HCT116 (cell line): ENCODE measurements around the gene ACOT8. TPM values are rescaled to one million over a fixed set of nuclear protein-coding genes. Genes with fewer than 3 reads are reported as not detected.

Experiments
- ATAC-seq: fragments of 200-7000 bp; cut with Tn5 transposase; 2 replicates; pipeline ENCODE4 v1.9.1; 2020; ENCODE audit warnings: mild to moderate bottlenecking, moderate library complexity
- BruUV-seq: library from RNA; stranded (reverse); fragments of 400-500 nt; replicated peaks from 2 replicates; lab custom pipeline; 2021; lab: Mats Ljungman, UMichigan
- CTCF ChIA-PET: fragments of 300-600 bp; sonication (Branson Sonifier 250); formaldehyde crosslinking; loops from one replicate; lab custom pipeline; 2021; ENCODE audit warnings: antibody characterized with exemption; lab: Charles Lee
- POLR2A ChIA-PET: fragments of 300-600, 350-600 bp; sonication (Branson Sonifier 250); formaldehyde crosslinking; loops from one replicate; lab custom pipeline; 2021; ENCODE audit warnings: antibody characterized with exemption; lab: Charles Lee
- RAD21 ChIA-PET, 2 experiments: fragments of 300-600 bp; sonication (Branson Sonifier 250); formaldehyde crosslinking; loops; one replicate each; lab custom pipeline; 2023; ENCODE audit warnings: low total read pairs in 2 of 2; ENCODE audit not compliant: uncharacterized antibody in 2 of 2, unreplicated experiment in 2 of 2, low non-redundant PET in 1 of 2; lab: Charles Lee
- DNase-seq: peaks from one replicate; pipeline ENCODE4 v3.0.0-alpha.2; 2010; ENCODE audit warnings: low read depth, low spot score
- H2AFZ ChIP-seq: fragments of 200-600 bp; shearing (Covaris generic), sonication (generic); 2 replicates; pipeline ENCODE4 v1.6.1; 2017; ENCODE audit warnings: low read depth, mixed run types, mixed read lengths, antibody characterized with exemption, low read length; ENCODE audit not compliant: poor library complexity, severe bottlenecking
- H3K27ac ChIP-seq: 2 replicates; pipeline ENCODE4 v1.5.1; 2012; ENCODE audit warnings: low read depth, low read length
- H3K27me3 ChIP-seq: fragments of 200-600 bp; sonication (generic); 2 replicates; pipeline ENCODE4 v1.6.1; 2016; ENCODE audit warnings: mixed run types, low read length, mixed read lengths; ENCODE audit not compliant: insufficient read depth
- H3K36me3 ChIP-seq, 2 experiments: fragments of 200-500 bp in 1 of 2; fragments of 200-600 bp in 1 of 2; sonication (Bioruptor generic) in 1 of 2; sonication (generic) in 1 of 2; 2 replicates each; pipeline versions ENCODE4 v1.5.1 to v1.6.1; 2014 to 2016; ENCODE audit warnings: low read length in 2 of 2, inconsistent platforms in 1 of 2, mixed read lengths in 1 of 2, mixed run types in 1 of 2; ENCODE audit not compliant: insufficient read depth in 2 of 2, control insufficient read depth in 1 of 2
- H3K4me1 ChIP-seq, 2 experiments: fragments of 200-600 bp in 1 of 2; sonication (generic) in 1 of 2; 2 replicates each; pipeline versions ENCODE4 v1.5.1 to v1.6.1; 2012 to 2017; ENCODE audit warnings: low read length in 2 of 2, inconsistent platforms in 1 of 2, mild to moderate bottlenecking in 1 of 2, mixed read lengths in 1 of 2, mixed run types in 1 of 2, moderate library complexity in 1 of 2; ENCODE audit not compliant: insufficient read depth in 2 of 2, control insufficient read depth in 1 of 2
- H3K4me2 ChIP-seq: fragments of 200-600 bp; sonication (generic); 2 replicates; pipeline ENCODE4 v1.6.1; 2017; ENCODE audit warnings: mixed run types, low read length, mixed read lengths
- H3K4me3 ChIP-seq, 2 experiments: fragments of 200-600 bp in 1 of 2; sonication (generic) in 1 of 2; replicated peaks in 1 of 2; 2 replicates each; pipeline ENCODE4 v1.5.1; 2011 to 2016; ENCODE audit warnings: low read length in 2 of 2, control low read depth in 1 of 2, low read depth in 1 of 2, mild to moderate bottlenecking in 1 of 2, mixed read lengths in 1 of 2, mixed run types in 1 of 2
- H3K79me2 ChIP-seq: fragments of 200-600 bp; sonication (generic); 2 replicates; pipeline ENCODE4 v1.6.1; 2017; ENCODE audit warnings: mild to moderate bottlenecking, mixed run types, low read length, moderate library complexity, mixed read lengths; ENCODE audit not compliant: insufficient read depth
- H3K9ac ChIP-seq: fragments of 200-600 bp; sonication (generic); 2 replicates; pipeline ENCODE4 v1.6.1; 2016; ENCODE audit warnings: low read length, mixed read lengths
- H3K9me2 ChIP-seq: fragments of 200-600 bp; sonication (generic), shearing (Covaris generic); 2 replicates; pipeline ENCODE4 v1.6.1; 2017; ENCODE audit warnings: mixed run types, mild to moderate bottlenecking, moderate library complexity; ENCODE audit not compliant: insufficient read depth
- H3K9me3 ChIP-seq, 2 experiments: fragments of 200-500 bp in 1 of 2; fragments of 200-600 bp in 1 of 2; sonication (Bioruptor generic) in 1 of 2; sonication (generic) in 1 of 2; 2 replicates each; pipeline ENCODE4 v1.6.1; 2014 to 2017; ENCODE audit warnings: low read length in 2 of 2, mixed read lengths in 2 of 2, inconsistent platforms in 1 of 2, low read depth in 1 of 2, mild to moderate bottlenecking in 1 of 2, mixed run types in 1 of 2, moderate library complexity in 1 of 2; ENCODE audit not compliant: control insufficient read depth in 1 of 2, insufficient read depth in 1 of 2
- H4K20me1 ChIP-seq: fragments of 200-600 bp; sonication (generic), shearing (Covaris generic); 2 replicates; pipeline ENCODE4 v1.6.1; 2017; ENCODE audit warnings: mixed run types, mild to moderate bottlenecking, moderate library complexity; ENCODE audit not compliant: insufficient read depth
- CBX3 ChIP-seq: IDR thresholded peaks from 2 replicates; pipeline ENCODE4 v1.6.1; 2012; ENCODE audit warnings: low read depth
- CEBPB ChIP-seq: IDR thresholded peaks from 2 replicates; pipeline ENCODE4 v1.6.1; 2012; ENCODE audit warnings: low read depth
- FOSL1 ChIP-seq: IDR thresholded peaks from 2 replicates; pipeline ENCODE4 v1.6.1; 2012; ENCODE audit warnings: low read depth
- POLR2AphosphoS5 ChIP-seq: IDR thresholded peaks from 2 replicates; pipeline ENCODE4 v1.6.1; 2011; ENCODE audit warnings: mild to moderate bottlenecking, low read depth, low read length, moderate library complexity
- RAD21 ChIP-seq: IDR thresholded peaks from 2 replicates; pipeline ENCODE4 v1.6.1; 2012; ENCODE audit warnings: low read depth, mild to moderate bottlenecking
- YY1 ChIP-seq: IDR thresholded peaks from 2 replicates; pipeline ENCODE4 v1.6.1; 2011; ENCODE audit warnings: low read length, low read depth, moderate library complexity, mild to moderate bottlenecking; ENCODE audit not compliant: insufficient replicate concordance; ENCODE audit errors: extremely low read depth
- intact Hi-C: fragments of 100-400 bp; cut with micrococcal nuclease; formaldehyde crosslinking; loops from 2 replicates; pipeline ENCODE4 v1.10.0; 2022
- total RNA-seq: library from RNA; stranded (reverse); gene quantifications from one replicate; pipeline ENCODE4 v1.2.1, GENCODE V29; 2021; ENCODE audit not compliant: unreplicated experiment
- TF ChIP-seq, protein P1 (sequence below): IDR thresholded peaks from 2 replicates; pipeline ENCODE4 v1.6.1; 2012
- TF ChIP-seq, protein P2 (sequence below), 3 experiments: fragments of 200-600 bp in 1 of 3; sonication (generic) in 1 of 3; IDR thresholded peaks in 2 of 3; conservative IDR thresholded peaks in 1 of 3; 2 replicates each; pipeline ENCODE4 v1.5.1; 2012 to 2017; ENCODE audit warnings: low read depth in 2 of 3, low read length in 2 of 3, antibody characterized with exemption in 1 of 3, borderline replicate concordance in 1 of 3, control low read depth in 1 of 3, mild to moderate bottlenecking in 1 of 3, mixed read lengths in 1 of 3, mixed run types in 1 of 3, moderate library complexity in 1 of 3; ENCODE audit not compliant: insufficient read depth in 1 of 3

Gene ACOT8
- total RNA-seq, 1 experiment from 2014 or later, result 12.2 TPM

DNA sequence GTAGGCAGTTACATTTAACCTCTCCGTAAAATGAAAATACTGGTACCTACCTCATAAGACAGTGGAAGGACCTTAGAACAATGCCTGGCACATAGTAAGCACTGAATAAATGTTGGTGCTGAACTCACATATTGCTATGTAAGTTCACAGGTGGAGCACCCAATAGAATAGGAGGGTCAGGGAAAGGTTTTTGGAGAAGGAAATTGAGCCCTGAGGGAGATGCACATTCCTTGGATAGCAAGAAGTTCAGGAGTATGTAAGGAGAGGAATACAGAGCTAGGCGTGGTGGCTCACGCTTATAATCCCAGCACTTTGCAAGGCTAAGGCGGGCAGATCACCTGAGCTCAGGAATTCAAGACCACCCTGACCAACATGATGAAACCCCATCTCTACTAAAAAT lies 37.7 kb downstream of the ACOT8 start:
- ChIA-PET POLR2A (no interaction called here), RAD21 (no interaction called here), CTCF (no interaction called here)
- Histone ChIP-seq H2AFZ (no peak overlapping the region), H3K36me3 (peaks cover 16 to 30% of the 10 kb centered on the region in 2 experiments), H3K27ac (no peak overlapping the region), H3K4me2 (no peak overlapping the region), H3K27me3 (no peaks in the 10 kb centered on the region), H3K4me1 (peaks cover 14 to 34% of the 10 kb centered on the region in 2 experiments; a peak in 3 of 4 replicates), H3K79me2 (peaks cover 14% of the 10 kb centered on the region), H4K20me1 (no peaks in the 10 kb centered on the region), H3K4me3 (no peak overlapping the region), H3K9me2 (no peaks in the 10 kb centered on the region), H3K9ac (no peak overlapping the region), H3K9me3 (no peaks in the 10 kb centered on the region)
- no peak for DNase-seq
- ATAC-seq, result no peak
- no peak for TF ChIP-seq FOSL1
- TF ChIP-seq YY1, result no peak
- TF ChIP-seq, protein P1, sequence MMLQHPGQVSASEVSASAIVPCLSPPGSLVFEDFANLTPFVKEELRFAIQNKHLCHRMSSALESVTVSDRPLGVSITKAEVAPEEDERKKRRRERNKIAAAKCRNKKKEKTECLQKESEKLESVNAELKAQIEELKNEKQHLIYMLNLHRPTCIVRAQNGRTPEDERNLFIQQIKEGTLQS, result no peak
- TF ChIP-seq, protein P2, sequence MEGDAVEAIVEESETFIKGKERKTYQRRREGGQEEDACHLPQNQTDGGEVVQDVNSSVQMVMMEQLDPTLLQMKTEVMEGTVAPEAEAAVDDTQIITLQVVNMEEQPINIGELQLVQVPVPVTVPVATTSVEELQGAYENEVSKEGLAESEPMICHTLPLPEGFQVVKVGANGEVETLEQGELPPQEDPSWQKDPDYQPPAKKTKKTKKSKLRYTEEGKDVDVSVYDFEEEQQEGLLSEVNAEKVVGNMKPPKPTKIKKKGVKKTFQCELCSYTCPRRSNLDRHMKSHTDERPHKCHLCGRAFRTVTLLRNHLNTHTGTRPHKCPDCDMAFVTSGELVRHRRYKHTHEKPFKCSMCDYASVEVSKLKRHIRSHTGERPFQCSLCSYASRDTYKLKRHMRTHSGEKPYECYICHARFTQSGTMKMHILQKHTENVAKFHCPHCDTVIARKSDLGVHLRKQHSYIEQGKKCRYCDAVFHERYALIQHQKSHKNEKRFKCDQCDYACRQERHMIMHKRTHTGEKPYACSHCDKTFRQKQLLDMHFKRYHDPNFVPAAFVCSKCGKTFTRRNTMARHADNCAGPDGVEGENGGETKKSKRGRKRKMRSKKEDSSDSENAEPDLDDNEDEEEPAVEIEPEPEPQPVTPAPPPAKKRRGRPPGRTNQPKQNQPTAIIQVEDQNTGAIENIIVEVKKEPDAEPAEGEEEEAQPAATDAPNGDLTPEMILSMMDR (IDR thresholded peaks at IDR 0.05 in 2 of 3, conservative IDR thresholded peaks at IDR 0.05 in 1 of 3; ENCODE audit: borderline replicate concordance in 1 of 3, insufficient read depth in 1 of 3, low read depth in 2 of 3, low read length in 2 of 3), result no peak
- no peak for TF ChIP-seq RAD21
- no peak for TF ChIP-seq CEBPB
- no peak for TF ChIP-seq POLR2AphosphoS5
- TF ChIP-seq CBX3, result no peak
- intact Hi-C loops, result no loop called here
- BruUV-seq, result no TSS peak
